ENCODE results near the gene SCP2.

Gene SCP2

DNA sequence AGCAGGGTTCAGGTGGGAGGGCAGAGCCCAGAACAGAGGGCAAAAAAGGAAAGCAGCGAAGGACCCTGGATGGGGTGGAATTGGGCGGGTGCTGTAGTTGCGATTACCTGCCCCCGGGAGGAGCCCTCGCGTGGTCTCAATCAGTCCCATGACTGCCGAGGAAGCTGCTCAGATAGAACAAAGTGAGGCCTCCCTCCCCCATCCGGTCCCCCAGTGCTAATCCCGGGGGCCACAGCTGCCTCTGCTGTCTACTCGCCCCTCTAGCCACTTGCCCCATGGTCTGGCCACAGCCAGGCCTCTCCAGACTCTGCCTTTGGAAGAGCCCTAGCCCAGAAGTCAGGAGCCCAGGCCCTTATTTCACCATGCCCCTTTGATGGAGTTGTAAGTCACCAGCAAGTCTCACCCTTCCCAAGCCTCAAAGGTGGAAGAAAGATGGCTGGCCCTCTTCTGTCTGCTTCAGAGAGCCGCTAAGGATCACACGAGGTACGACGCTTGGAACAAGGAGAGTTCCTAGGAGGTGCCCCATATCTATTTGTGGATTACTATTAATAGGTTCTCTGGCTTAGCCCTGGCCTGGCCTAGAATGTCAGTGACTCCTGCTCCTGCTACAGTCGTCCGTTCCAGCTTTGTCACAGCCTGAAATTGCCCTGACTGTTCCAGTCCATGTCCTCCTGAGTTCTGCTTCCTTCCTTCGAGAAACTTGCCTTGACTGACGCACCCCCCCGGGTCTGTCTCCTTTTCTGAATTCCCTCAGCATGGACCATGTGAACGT is 22.0 kb upstream of the SCP2 start:
- H3K4me1 ChIP-seq (ENCODE audit: insufficient read depth, low read length): peaks cover 2% of the 10 kb centered on the region; the same call in 1 of the 2 replicates
- H3K27me3 ChIP-seq (ENCODE audit: insufficient read depth, low read length, poor library complexity): no peaks in the 10 kb centered on the region
- H3K4me3 ChIP-seq (ENCODE audit: low read depth in 1 of 2, low read length in 2 of 2): no peak overlapping the region
- DNase-seq: peak; percentile 62
- H3K27ac ChIP-seq (ENCODE audit: low read length): no peak overlapping the region
- peak; percentile 98 for ATAC-seq (ENCODE audit: insufficient read depth, low read depth)
- no peak overlapping the region for H3K9ac ChIP-seq (ENCODE audit: low read depth, low read length)
- no peak overlapping the region for H3K4me2 ChIP-seq (ENCODE audit: insufficient read depth, low read length)
- no peaks in the 10 kb centered on the region for H3K9me3 ChIP-seq (ENCODE audit: insufficient read depth, low read length, severe bottlenecking)
- peak overlapping the region; percentile 62 for H2AFZ ChIP-seq (ENCODE audit: low read depth, low read length)
- H4K20me1 ChIP-seq (ENCODE audit: insufficient read depth, low read length): no peaks in the 10 kb centered on the region
- H3K36me3 ChIP-seq (ENCODE audit: insufficient read depth, low read length): no peaks in the 10 kb centered on the region
- TF ChIP-seq EZH2 (IDR thresholded peaks at IDR 0.05; ENCODE audit: borderline replicate concordance, low read depth, low read length, severe bottlenecking) (no peak), CTCF (IDR thresholded peaks at IDR 0.05; ENCODE audit: borderline replicate concordance, extremely low read depth, low read length, poor library complexity, severe bottlenecking) (peak; percentile 77)
- no peaks in the 10 kb centered on the region for H3K79me2 ChIP-seq (ENCODE audit: insufficient read depth, low read length)

DNA sequence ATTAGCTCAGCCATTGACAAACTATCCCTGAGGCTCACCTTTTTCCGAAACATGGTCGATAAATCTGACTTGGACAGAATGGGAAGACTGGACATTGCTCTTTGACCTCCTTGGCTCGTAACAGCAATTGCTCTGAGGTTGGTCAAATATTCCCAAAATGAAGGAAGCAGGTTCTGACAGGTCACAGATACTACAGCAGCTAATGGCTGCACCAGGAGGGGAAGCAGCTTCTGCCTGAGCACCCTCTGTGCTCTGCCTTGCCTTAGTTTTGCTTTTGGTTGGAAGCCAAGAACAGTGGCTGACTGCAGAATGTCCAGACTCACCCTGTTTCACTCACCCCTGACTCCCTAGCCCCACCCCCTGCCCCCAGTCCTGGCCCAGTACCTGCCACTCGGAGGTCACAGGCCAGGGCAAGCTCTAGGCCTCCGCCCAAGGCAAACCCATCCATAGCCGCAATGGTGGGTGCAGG is 20.9 kb upstream of the SCP2 start:
- ATAC-seq (ENCODE audit: insufficient read depth, low read depth) (no peak), DNase-seq (no peak)
- no peaks in the 10 kb centered on the region for H3K9me3 ChIP-seq (ENCODE audit: insufficient read depth, low read length, severe bottlenecking)
- H3K9ac ChIP-seq (ENCODE audit: low read depth, low read length): no peak overlapping the region
- no peak overlapping the region for H2AFZ ChIP-seq (ENCODE audit: low read depth, low read length)
- no peak overlapping the region for H3K27ac ChIP-seq (ENCODE audit: low read length)
- H3K79me2 ChIP-seq (ENCODE audit: insufficient read depth, low read length): no peaks in the 10 kb centered on the region
- H3K4me1 ChIP-seq (ENCODE audit: insufficient read depth, low read length): peaks cover 2% of the 10 kb centered on the region; the same call in 1 of the 2 replicates
- no peaks in the 10 kb centered on the region for H3K27me3 ChIP-seq (ENCODE audit: insufficient read depth, low read length, poor library complexity)
- TF ChIP-seq EZH2 (IDR thresholded peaks at IDR 0.05; ENCODE audit: borderline replicate concordance, low read depth, low read length, severe bottlenecking): no peak
- TF ChIP-seq CTCF (IDR thresholded peaks at IDR 0.05; ENCODE audit: borderline replicate concordance, extremely low read depth, low read length, poor library complexity, severe bottlenecking): no peak
- H3K4me2 ChIP-seq (ENCODE audit: insufficient read depth, low read length): no peak overlapping the region
- H3K36me3 ChIP-seq (ENCODE audit: insufficient read depth, low read length): no peaks in the 10 kb centered on the region
- H4K20me1 ChIP-seq (ENCODE audit: insufficient read depth, low read length): no peaks in the 10 kb centered on the region
- H3K4me3 ChIP-seq (ENCODE audit: low read depth in 1 of 2, low read length in 2 of 2): no peak overlapping the region

DNA sequence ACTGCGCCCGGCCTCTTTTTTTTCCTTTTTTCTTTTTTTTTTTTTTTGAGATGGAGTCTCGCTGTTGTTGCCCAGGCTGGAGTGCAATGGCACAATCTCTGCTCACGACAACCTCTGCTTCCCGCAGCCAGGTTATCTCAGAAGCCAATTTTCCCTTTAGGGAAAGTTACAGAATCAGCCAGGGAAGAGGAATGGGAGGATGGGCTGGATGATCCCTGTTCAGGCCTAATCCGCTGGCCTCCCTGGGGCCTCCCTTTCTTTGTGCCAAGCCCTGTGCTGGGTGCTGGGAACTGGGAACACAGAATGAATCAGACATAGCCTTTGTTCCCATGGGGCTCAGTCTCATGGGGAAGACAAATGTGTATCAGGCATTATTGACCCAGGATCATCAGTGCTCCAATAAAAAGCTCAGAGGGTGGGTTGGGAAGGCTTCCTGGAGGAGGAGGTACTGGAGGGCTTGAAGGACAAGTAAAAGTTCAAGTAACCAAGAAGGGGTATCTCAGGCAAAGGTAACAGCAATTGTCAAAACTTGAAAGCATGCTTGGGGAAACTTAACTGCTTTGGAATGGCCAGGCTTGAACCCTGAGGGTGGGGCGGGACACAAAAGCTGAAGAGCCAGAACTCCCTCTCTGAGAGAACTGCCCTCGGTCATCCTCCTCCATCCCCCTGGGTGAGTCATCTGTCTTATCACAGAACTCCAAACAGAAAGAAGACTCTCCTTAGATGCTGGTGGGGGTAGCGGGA is 19.8 kb upstream of the SCP2 start:
- no peak overlapping the region for H3K4me2 ChIP-seq (ENCODE audit: insufficient read depth, low read length)
- peaks cover 2% of the 10 kb centered on the region; the same call in 1 of the 2 replicates for H3K4me1 ChIP-seq (ENCODE audit: insufficient read depth, low read length)
- no peak overlapping the region for H3K9ac ChIP-seq (ENCODE audit: low read depth, low read length)

More for the DNA sequence above, 19.8 kb upstream of the SCP2 start:
- Histone ChIP-seq H3K27me3 (ENCODE audit: insufficient read depth, low read length, poor library complexity) (no peaks in the 10 kb centered on the region), H3K79me2 (ENCODE audit: insufficient read depth, low read length) (no peaks in the 10 kb centered on the region), H2AFZ (ENCODE audit: low read depth, low read length) (no peak overlapping the region), H3K36me3 (ENCODE audit: insufficient read depth, low read length) (no peaks in the 10 kb centered on the region), H4K20me1 (ENCODE audit: insufficient read depth, low read length) (no peaks in the 10 kb centered on the region), H3K4me3 (ENCODE audit: low read depth in 1 of 2, low read length in 2 of 2) (no peak overlapping the region), H3K27ac (ENCODE audit: low read length) (no peak overlapping the region), H3K9me3 (ENCODE audit: insufficient read depth, low read length, severe bottlenecking) (no peaks in the 10 kb centered on the region)
- TF ChIP-seq CTCF (IDR thresholded peaks at IDR 0.05; ENCODE audit: borderline replicate concordance, extremely low read depth, low read length, poor library complexity, severe bottlenecking): no peak
- TF ChIP-seq EZH2 (IDR thresholded peaks at IDR 0.05; ENCODE audit: borderline replicate concordance, low read depth, low read length, severe bottlenecking): no peak
- DNase-seq (no peak), ATAC-seq (ENCODE audit: insufficient read depth, low read depth) (no peak)

Measured in DND-41 (cell line).